GM19452 (cell line): ENCODE results near the gene SLC6A8.
"Not testable (repeated sequence)": the region's sequence is repeated elsewhere in the genome, so short reads cannot be mapped to it uniquely, and the experiment has no call there.

Experiments
- ATAC-seq: cut with Tn5 transposase; IDR thresholded peaks from one replicate; pipeline ENCODE4 v1.9.1; 2021; ENCODE audit not compliant: unreplicated experiment

The SLC6A8 gene

GRCh38 chrX:153744210-153745066 lies 56.7 kb downstream of the SLC6A8 start:
- no peak for ATAC-seq

- not testable (repeated sequence) for ATAC-seq
Measured at GRCh38 chrX:153745067-153745433, 57.3 kb downstream of the SLC6A8 start.
